Neural crest cell (in vitro differentiated cells): ENCODE data around the gene FSIP1. TPM values are rescaled to one million over a fixed set of nuclear protein-coding genes. Genes with fewer than 3 reads are reported as not detected.

ENCODE experiments used
- DNase-seq: peaks from one replicate; pipeline ENCODE4 v3.0.0; 2021; ENCODE audit warnings: low read depth, mixed read lengths, low spot score
- H3K27ac Mint-ChIP-seq: one replicate; pipeline ENCODE4 v1.8.0; 2021; ENCODE audit warnings: mild to moderate bottlenecking, mixed read lengths; ENCODE audit not compliant: unreplicated experiment
- H3K27me3 Mint-ChIP-seq: 2 replicates; pipeline ENCODE4 v1.8.0; 2021; ENCODE audit warnings: low read depth, mild to moderate bottlenecking, mixed read lengths
- H3K36me3 Mint-ChIP-seq: 2 replicates; pipeline ENCODE4 v1.8.0; 2021; ENCODE audit warnings: low read depth, mild to moderate bottlenecking, mixed read lengths
- H3K4me1 Mint-ChIP-seq: 2 replicates; pipeline ENCODE4 v1.8.0; 2021; ENCODE audit warnings: mixed read lengths
- H3K4me3 Mint-ChIP-seq: one replicate; pipeline ENCODE4 v1.8.0; 2021; ENCODE audit warnings: mild to moderate bottlenecking, mixed read lengths
- H3K9me3 Mint-ChIP-seq: 2 replicates; pipeline ENCODE4 v1.8.0; 2021; ENCODE audit warnings: mixed read lengths
- CTCF ChIP-seq: fragments of 200-600 bp; sonication (generic); conservative IDR thresholded peaks from 2 replicates; pipeline ENCODE4 v1.5.0; 2021; ENCODE audit warnings: antibody characterized with exemption, mild to moderate bottlenecking
- total RNA-seq: library from RNA; stranded (reverse); gene quantifications from 2 replicates; pipeline ENCODE4 v1.2.1, GENCODE V29; 2021

Gene FSIP1
- total RNA-seq, 1 donor from 2014 or later: 8.1 TPM

- Mint-ChIP-seq H3K9me3 (peaks cover 5% of the 10 kb centered on the region), H3K4me3 (no peak overlapping the region)
Measured at GRCh38 chr15:39658740-39659139, 123.9 kb downstream of the FSIP1 start.

GRCh38 chr15:39657668-39658067 is 125.0 kb downstream of the FSIP1 start:
- Mint-ChIP-seq H3K4me1 (peaks cover 7% of the 10 kb centered on the region), H3K36me3 (peaks cover 14% of the 10 kb centered on the region), H3K27me3 (no peaks in the 10 kb centered on the region), H3K9me3 (peaks cover 5% of the 10 kb centered on the region), H3K27ac (no peak overlapping the region), H3K4me3 (no peak overlapping the region)
- TF ChIP-seq CTCF: no peak
- no peak for DNase-seq

More at GRCh38 chr15:39658740-39659139, 123.9 kb downstream of the FSIP1 start:
- no peak for DNase-seq
- H3K36me3 Mint-ChIP-seq: peaks cover 14% of the 10 kb centered on the region
- no peak overlapping the region for H3K27ac Mint-ChIP-seq
- H3K4me1 Mint-ChIP-seq: peaks cover 11% of the 10 kb centered on the region
- no peak for TF ChIP-seq CTCF
- no peaks in the 10 kb centered on the region for H3K27me3 Mint-ChIP-seq

- no peak overlapping the region for H3K4me3 Mint-ChIP-seq
- H3K36me3 Mint-ChIP-seq: peaks cover 14% of the 10 kb centered on the region
- DNase-seq: no peak
- peaks cover 5% of the 10 kb centered on the region for H3K9me3 Mint-ChIP-seq
- no peaks in the 10 kb centered on the region for H3K27me3 Mint-ChIP-seq
- H3K4me1 Mint-ChIP-seq: peaks cover 4% of the 10 kb centered on the region
- H3K27ac Mint-ChIP-seq: no peak overlapping the region
- TF ChIP-seq CTCF: no peak
Measured at GRCh38 chr15:39657181-39657580, 125.5 kb downstream of the FSIP1 start.

GRCh38 chr15:39654304-39654703 is 128.3 kb downstream of the FSIP1 start:
- no peak for TF ChIP-seq CTCF
- H3K4me1 Mint-ChIP-seq: peaks cover 11% of the 10 kb centered on the region

GRCh38 chr15:39651881-39652280 is 130.8 kb downstream of the FSIP1 start:
- Mint-ChIP-seq H3K27me3 (no peaks in the 10 kb centered on the region), H3K27ac (no peak overlapping the region), H3K4me1 (peaks cover 11% of the 10 kb centered on the region), H3K9me3 (no peaks in the 10 kb centered on the region), H3K36me3 (peaks cover under 1% of the 10 kb centered on the region), H3K4me3 (no peak overlapping the region)
- TF ChIP-seq CTCF: no peak
- no peak for DNase-seq

More at GRCh38 chr15:39654304-39654703, 128.3 kb downstream of the FSIP1 start:
- H3K27ac Mint-ChIP-seq: no peak overlapping the region
- H3K9me3 Mint-ChIP-seq: peaks cover 5% of the 10 kb centered on the region
- no peak for DNase-seq
- peaks cover 10% of the 10 kb centered on the region for H3K36me3 Mint-ChIP-seq
- H3K4me3 Mint-ChIP-seq: no peak overlapping the region
- H3K27me3 Mint-ChIP-seq: no peaks in the 10 kb centered on the region

- no peaks in the 10 kb centered on the region for H3K27me3 Mint-ChIP-seq
- H3K27ac Mint-ChIP-seq: no peak overlapping the region
Measured at GRCh38 chr15:39651295-39651694, 131.3 kb downstream of the FSIP1 start.

More at GRCh38 chr15:39651295-39651694, 131.3 kb downstream of the FSIP1 start:
- Mint-ChIP-seq H3K4me1 (peaks cover 11% of the 10 kb centered on the region), H3K4me3 (no peak overlapping the region), H3K9me3 (no peaks in the 10 kb centered on the region), H3K36me3 (no peaks in the 10 kb centered on the region)
- TF ChIP-seq CTCF: no peak
- DNase-seq: no peak
